Measurements from ENCODE around the gene CDH16.

GRCh38 chr16:66925322-66925840 lies 6.7 kb upstream of the CDH16 start, which contains the start of gene RRAD:
- TF ChIP-seq CTCF (IDR thresholded peaks at IDR 0.05): peak in 1 of 4 experiments; percentile 24
- TF ChIP-seq EP300 (IDR thresholded peaks at IDR 0.05): no peak
- TF ChIP-seq POLR2AphosphoS5 (IDR thresholded peaks at IDR 0.05): peak; percentile 77

Data from gastroesophageal sphincter (tissue), 3 donors.